ENCODE data around the gene FRMD5.
A peak's percentile ranks its signal among the peaks of the same experiment; 100 is the strongest.
"Not testable (repeated sequence)": the region's sequence is repeated elsewhere in the genome, so short reads cannot be mapped to it uniquely, and the experiment has no call there.

The FRMD5 gene

DNA sequence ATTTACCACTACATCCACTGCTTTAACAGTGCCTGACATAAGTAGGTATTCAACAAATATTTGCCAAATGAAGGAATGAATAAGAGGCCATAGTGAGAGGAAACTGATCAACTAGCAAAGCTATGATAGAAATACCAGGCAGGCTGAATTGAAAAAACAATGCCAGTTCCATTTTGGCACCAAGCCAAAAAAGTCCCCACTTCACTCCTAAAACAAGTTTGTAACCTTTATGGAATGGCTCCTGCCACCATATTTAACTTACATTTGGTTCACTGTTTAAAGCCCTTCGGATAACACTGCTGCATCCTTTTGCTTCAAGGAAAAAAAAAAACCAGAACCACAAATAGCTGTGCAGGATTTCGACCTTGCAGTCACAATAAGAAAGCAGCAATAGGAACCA, 166.1 kb downstream of the FRMD5 start:
- no peak for DNase-seq

DNA sequence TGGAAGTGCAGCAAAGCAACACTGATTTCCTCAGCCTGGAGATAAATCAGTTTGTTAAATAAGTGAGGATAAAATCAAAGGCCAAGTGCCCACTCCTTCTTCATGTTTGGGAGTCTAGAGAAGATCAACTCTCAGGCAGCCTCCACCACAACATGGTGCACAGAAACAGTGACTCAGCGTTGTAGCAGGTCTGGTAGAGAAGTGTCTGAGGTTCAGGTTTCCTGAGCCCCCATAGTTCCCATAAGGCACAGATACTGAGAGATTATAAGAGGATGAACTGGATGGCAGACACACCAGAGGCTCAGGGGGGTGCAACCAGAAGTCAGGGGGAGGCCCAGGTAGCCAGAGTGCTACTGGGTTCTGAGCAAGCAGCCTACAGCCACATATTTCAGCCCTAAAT, 166.7 kb downstream of the FRMD5 start:
- no peak for DNase-seq

DNA sequence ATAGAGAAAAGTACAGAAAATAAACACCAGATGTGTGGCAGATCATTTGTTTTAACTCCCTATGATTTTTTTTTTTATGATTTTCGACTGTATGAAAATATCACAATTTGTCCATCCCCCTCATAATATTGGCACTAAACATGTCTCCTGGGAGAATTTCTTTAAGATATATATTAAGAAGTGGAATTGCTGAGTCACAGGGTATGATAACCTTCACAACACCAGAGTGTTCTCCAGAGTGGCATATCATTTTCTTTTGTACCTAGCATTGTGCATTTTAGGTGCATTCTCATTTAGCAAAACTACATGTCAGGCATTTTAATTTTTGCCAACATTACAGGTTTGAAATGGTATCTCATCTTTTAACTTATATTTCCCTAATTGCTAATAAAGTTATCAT, 170.9 kb downstream of the FRMD5 start:
- DNase-seq: no peak

DNA sequence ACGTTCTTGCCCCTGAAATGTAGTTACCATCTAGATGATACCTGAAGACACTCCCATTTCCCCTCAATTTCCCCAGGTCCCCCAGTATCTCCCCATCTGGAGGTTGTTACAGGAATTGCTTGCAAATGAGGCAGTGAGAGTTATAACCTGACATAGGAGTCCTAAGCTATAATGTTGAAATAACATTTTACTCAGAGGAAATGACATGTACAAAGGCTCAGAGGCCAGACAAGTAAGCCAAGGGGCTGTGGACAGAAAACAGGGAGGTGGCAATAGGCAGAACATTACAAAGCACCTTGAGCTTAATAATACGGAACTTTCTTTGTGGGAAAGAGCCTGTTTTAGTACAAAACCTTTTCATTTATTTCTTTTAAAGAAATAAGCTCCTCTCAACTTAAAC, 171.9 kb downstream of the FRMD5 start:
- DNase-seq: no peak

DNA sequence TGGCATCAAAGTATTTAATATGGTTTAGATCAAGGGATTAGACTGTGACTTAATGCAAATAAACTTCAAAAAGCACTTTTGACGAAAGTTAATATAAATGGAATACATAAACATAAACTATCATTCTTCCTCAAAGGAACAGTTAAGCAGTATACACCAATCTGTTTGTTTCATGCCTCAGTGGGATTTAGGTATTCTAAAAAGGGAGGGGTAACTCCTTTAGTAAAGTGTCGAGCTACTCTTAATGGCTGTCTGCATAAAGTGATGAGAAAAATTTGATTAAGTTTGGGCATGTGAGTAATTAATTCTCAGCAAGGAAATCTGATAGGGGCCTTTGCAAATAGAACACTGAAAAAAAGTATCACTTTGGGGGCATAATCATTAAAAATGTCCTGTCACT, 176.9 kb downstream of the FRMD5 start:
- DNase-seq: no peak

DNA sequence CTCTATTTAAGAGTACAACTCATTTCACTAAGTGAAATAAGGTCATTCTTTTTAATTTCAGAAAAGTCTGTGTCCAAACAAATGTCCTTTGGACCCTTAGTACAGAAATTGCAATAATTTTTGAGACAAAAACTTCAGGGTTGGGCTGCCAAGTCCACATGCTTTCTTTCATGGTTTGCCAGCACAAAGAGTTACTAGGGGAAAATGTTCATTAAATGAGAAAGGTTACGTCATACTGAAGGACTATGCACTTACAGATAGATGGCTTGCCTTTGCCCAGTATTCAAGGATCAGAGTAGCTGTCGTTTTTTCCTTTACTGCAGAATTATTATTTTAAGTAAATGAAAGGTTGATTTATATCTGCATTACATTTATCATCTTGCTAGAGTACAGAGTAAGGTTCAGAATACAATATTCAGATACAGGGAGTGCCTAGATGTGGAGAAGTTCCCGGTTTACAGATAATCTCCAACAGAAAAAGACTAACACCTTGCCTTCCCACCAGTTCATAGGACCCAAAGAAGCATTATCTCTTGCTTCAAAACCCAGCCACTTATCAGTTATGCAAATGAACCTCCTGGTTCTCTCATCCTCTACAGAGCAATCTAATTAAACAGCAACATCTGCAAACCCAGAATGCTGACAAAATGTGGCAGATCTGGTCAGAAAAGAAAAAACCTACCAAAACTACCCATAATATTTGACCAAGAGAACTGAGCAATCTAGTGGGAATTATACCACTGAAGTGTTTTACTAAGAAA, 179.3 kb downstream of the FRMD5 start:
- no peak for DNase-seq

DNA sequence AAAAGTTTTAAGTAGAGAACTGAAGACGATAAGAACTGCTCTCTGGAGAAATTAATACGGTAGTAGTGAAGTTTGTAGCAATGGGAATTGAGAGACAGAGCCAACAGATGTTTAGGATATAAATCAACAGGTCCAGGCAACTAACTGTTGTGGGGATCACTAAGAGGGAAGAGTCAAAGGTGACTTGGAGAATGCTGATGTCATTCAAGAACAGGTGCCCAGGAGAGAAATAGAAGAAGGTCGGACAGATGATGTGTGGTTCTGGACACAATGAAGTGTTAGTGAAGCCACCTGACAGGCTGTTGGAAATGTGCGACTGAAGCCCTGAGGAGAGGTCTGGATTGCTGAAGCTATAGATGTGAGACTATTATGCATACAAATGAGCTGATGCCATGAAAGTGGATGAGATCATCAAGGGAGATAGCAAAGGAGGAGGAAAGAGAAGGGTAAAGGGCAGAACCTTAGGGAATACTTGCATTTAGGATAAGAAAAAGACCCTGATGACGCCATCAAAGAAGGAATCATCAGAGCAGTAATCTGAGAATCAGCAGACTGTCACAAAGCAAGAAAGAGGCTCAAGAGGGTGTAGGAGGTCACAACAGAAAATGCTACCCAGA, 183.7 kb downstream of the FRMD5 start:
- no peak for DNase-seq

DNA sequence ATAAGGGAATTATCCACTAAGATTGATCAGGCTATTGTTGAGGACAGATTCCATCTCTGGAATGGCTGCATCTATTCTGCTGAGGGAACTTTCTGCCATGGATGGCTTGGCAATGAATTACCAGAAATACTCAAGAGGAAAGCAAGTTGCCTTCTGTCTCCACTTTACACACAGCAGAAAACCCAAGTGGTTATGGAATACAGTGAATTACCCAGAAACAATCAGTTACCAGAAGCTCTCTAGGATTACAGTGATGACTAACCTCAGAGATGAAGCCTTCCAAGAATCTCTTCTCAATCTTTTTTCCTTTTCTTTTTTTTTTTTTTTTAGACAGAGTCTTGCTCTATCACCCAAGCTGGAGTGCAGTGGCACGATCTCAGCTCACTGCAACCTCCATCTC, 185.0 kb downstream of the FRMD5 start:
- DNase-seq: no peak

DNA sequence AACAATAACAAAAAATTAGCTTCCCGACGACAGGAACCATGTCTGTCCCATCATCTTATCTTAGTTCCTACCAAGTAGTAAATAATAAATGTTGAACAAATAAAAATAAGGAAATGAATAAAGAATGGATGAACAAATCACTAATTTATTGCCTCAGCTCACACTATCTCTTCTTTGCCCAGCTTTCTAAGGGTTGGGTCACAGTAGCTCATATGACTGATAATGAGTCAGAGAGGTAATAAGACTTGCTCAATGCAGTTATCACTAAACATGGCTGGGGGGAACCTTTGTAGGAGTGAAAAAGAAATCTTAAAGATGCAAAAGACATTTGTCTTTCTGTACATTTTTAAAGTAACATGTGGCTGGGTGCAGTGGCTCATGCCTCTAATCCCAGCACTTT, 186.0 kb downstream of the FRMD5 start:
- DNase-seq: no peak

DNA sequence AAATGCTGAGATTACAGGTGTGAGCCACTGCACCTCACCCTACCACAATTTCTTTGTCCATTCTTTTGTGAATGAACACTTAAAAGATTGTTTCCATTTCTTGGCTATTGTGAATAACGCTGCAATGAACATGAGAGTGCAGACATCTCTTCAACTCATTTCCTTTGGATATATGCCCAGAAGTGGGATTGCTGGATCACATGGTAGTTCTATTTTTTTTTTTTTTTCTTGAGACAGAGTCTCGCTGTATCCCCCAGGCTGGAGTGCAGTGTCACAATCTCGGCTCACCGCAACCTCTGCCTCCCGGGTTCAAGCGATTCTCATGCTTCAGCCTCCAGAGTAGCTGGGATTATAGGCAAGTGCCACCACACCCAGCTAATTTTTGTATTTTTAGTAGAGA, 194.8 kb downstream of the FRMD5 start:
- not testable (repeated sequence) for DNase-seq

DNA sequence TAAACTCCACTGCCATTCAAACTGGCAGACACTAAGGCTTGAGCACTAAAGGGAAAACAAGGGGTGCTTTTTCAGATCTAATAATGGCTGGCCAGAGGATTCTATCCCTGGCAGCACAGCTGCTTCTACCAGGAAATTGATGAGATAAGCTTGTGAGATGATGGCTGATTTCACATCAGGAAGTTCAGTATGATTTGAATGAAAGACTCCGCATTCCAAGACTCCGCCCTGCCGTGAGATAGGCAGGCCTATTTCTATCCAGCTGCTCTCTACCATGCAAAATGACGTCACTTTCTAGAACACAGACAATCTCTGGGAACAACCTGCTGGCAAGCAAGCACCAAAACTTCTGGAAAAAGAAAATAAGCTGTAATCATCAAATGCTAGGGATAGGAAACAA, 196.5 kb downstream of the FRMD5 start:
- DNase-seq: no peak

DNA sequence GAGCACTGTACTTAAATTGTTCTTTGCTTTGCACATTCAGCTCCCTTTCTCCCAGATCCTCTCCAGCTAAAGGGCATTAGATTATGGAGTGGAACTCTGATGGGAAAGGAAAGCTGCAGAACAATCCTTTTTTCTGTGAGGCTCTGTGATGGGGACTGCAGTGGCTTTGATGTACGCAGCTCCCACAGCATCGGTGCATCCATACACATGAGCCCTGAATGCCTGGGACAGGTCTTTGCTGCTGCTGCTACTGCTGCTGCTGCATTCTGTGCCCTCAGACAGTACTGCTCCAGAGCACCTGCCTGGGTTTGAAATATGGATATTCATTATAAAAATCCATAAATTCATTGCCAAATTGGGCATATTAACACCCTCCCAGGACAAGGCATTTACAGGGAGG, 203.9 kb downstream of the FRMD5 start:
- DNase-seq: no peak

DNA sequence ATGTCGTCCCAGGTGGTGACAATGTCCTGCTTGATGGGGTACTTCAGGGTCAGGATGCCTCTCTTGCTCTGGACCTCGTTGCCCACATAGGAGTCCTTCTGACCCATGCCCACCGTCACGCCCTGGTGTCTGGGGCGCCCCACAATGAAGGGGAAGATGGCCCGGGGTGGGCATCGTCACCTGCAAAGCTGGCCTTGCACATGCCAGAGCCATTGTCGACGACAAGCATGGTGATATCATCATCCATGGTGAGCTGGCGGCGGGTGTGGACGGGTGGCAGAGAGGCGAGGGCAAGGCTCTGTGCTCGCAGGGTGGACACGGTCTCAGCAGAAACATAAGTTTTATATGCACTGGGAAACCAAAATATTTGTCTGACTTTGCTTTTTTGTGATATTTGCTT, 205.1 kb downstream of the FRMD5 start:
- DNase-seq: no peak

DNA sequence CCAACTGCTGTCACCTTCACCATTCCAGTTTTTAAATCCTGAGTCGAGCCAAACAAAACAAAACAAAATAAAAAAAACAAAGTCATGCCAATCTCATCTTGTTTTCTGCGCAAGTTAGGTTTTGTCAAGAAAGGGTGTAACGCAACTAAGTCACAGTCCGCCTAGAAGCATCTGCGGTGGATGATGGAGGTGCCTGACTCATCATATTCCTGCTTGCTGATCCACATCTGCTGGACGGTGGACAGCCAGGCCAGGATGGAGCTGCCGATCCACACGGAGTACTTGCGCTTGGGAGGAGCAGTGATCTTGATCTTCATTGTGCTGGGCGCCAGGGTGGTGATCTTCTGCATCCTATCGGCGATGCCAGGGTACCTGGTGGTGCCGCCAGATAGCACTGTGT, 206.2 kb downstream of the FRMD5 start:
- no peak for DNase-seq

DNA sequence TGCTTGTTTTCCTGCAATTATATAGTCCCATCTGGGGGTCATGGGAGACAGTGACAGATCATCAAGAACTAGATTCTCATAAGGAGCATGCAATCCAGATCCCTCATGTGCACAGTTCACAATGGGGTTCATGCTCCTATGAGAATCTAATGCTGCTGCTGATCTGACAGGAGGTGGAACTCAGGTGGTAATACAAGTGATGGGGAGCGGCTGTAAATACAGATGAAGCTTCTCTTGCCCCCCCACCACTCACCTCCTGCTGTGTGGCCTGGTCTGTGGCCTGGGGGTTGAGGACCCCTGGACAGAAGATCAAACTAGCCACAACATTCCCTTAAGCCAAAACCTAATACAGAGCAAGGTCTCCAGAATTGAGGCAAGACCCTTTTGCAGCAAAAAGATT, 207.1 kb downstream of the FRMD5 start:
- DNase-seq: no peak

DNA sequence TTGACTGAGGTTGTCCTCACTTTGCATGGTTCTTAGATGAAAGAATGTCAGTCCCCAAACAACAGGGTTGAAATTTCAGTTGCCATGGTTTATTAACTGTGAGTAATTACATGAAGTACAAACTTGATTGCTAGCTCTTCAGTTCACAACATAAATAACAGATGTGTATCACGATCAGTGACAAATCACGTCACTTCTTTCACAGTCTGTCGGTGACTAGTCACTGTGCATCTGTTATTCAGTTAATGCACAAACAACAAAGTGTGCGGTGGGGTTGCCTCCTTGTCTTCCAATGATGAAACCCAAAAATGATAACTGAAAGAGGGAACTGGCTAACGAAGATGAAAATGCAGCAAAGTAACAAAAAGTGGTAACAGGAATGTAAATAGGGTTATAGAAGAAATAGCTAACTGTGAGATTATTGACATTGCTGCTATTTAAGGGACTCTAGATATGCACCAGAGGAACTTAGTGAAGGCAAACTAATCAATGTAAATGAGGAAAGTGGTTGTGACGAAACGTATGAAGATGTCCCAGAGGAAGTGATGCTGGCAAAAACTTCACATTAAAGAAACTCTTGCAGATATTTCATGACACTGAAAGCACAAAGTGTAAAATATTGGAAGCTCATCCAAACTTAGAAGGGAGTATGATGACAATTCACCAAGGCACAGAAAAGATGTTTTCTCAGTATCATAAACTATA, 208.9 kb downstream of the FRMD5 start:
- peak; percentile 18 for DNase-seq

DNA sequence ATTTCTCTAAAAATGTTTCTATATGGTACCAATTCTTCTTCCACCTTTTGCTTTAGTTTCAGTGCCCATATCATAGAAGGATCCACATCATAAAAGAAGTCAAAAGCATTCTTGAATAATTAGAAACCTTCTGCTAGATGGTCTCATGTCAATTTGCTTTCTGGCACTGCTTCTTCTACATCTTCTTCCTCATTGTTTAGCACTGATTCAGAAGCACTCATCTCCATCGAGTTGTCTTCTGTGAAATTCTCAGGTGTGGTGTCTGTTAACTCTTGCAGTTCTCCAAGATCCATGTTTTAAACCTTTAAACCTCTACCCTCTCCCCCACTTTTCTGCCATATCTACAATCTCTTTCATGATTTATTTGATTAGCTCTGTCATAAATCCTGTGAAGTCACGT, 213.5 kb downstream of the FRMD5 start:
- DNase-seq: no peak

DNA sequence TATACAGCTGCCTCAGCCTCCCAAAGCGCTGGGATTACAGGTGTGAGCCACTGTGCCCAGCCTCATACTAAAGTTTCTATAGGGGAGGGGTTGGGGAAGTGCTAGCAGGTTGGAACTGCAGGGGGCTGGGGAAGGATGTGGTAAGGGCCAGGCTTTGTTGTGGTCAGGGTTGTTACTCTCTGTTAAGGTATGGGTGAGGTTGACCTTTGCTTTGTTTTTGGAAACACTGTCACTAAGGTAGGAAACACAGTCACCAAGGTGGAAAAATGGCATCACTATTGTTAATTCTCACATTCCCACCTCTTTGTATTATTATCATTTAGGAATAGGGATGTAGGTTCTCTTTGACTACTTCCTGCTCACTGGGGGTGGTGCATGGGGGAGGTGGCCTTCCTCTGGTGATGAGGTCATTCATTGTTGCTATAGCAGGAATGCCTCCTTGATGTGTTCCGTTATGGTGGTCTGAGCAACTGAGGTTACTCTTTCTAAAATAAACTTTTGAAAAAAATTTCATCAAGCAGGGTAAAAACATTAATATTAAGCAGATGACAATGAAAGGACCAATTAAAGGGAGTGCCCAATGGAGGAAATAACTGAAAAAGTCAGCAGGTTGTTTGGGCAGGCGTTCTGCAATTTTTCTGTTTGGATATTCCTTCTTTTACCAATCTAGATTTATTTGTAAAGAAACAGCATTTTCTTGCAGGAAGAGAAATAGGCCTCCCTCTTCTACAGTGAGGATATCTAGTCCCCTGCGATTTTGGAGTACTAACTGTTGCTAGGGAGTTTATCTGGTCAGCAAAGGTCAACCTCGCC, 217.8 kb downstream of the FRMD5 start:
- no peak for DNase-seq

DNA sequence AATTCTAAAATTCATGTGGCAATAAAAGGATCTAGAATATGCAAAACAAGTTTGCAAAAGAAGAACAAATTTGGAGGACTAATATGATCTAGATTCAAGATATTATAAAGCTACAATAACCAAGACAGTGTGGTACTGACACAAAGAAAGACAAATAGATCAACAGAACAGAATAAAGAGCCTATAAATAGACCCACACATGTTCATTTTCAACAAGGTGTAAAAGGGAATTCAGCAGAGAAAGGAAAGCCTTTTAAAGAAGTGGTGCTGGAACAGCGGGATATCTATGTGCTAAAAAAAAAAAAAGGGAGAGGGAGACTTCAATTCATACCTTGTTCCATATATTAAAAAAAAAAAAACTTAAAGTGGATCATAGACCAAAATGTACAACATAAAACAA, 219.3 kb downstream of the FRMD5 start:
- no peak for DNase-seq

DNA sequence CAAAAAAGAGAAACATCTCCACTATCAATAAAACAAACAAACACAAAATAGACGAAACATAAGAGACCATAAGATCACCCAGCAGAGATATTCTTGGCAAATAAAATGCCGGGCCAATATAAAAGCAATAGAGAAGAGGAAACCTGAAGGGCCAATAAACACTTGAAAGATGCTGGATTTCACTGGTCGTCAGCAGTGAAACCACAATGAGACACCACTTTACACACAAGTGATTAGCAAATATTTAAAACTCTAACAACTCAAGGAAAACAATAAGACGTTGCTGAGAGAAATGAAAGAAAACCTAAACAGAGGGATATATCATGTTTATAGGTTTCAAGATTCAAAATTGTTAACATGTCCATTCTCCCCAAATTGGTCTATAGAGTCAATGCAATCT, 219.7 kb downstream of the FRMD5 start:
- DNase-seq: no peak

DNA sequence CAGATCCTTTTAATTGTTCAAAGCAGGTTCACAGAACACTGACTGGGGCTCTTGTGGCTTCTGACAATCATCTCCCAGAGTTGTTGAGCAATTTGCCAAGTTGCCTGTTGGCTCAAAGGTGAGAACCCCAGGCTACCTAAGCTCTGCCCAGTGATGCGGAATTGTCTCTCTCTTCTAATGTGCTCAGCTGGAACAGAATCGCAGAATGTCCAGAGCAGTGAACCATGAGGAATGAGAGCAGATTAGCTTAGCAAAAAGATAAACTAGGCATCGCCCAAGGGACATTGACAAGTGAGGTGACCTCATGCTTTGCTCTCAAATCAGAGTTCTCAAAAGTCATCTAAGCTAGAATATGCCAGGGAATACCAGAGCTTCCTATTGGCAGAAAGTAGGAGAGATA, 220.2 kb downstream of the FRMD5 start:
- no peak for DNase-seq

DNA sequence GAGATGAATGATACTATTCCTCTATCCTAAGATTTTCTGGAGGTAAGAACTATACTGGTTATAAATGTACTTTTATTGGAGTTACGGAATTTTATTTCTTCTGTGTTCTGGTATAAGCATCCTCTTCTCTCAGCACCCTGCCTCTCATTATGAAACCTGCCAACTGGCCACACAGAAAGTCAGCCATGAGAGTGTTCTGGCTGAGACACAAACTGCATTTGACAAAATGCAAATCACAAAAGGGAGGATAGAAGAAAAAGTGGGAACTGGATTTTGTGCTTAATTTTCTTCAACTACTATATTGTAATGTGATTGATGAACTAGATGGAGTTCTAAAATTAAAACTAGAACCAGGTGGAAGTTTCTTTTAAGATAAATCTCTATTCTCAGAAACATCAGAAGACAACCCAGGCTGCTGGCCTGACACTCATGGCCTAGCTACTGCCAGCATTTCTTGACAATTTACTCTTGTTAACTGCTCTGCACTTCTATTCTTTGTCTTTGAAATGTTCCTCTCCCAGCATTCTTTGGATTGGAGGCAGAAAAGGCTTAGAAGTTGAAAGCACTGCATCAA, 225.2 kb downstream of the FRMD5 start:
- no peak for DNase-seq

DNA sequence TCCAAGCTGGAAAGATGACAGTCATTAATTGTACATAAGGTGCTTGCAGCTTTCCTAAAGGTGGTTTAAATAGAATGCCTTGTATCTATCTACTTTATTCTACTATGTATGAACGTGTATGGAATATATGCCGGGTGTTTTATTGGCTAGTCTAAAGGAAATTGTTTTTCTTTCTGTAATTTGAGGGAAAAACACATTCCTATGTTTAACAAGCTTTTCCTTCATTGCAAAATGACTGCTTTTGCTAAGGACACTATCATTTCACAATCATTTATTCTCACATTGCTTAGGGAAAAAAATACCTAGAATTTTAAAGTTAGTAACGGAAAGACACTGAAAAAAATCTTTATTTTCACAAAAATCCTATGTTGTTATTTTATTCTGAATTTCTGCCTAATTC, 226.5 kb downstream of the FRMD5 start:
- no peak for DNase-seq

All from NCI-H1694 (cell line).